Measurements from ENCODE around the gene SOHLH1.

Gene SOHLH1

GRCh38 chr9:135655317-135655716 is 44.0 kb downstream of the SOHLH1 start:
- DNase-seq = no peak

DNA sequence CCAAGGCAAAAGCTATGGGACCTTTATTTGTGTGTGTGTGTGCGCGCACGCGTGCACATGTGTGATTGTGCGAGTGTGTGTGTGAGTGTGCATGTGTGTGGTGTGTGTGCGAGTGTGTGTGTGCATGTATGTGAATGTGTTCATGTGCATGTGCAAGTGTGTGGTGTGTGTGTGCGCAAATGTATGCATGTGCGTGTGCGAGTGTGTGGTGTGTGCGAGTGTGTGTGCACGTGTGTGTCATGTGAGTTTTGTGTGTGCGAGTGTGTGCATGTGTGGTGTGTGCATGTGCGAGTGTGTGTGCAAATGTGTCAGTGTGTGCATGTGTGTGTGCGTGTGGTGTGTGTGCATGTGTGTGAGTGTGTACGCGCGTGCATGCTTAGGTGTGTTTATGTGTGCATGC is 48.9 kb downstream of the SOHLH1 start:
- DNase-seq = no peak

DNA sequence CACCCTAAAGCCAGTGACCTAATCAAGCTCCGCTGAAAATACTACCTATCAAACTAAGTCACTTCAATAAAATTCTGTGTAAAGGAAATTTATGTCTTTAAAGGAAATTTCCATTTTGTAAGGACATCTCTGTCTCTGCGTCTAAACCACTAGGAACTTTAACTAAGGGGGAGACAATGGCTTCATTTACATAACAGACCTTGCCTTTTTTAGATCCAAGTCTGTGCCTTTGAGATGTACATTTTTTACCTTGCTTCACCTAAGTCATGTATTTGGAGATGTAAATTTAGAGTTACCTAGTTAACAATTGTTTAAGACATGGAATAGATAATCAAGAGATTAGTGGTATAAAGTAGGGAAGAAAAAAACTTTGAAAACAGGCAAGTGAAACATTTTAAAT is 49.8 kb downstream of the SOHLH1 start:
- DNase-seq = no peak

DNA sequence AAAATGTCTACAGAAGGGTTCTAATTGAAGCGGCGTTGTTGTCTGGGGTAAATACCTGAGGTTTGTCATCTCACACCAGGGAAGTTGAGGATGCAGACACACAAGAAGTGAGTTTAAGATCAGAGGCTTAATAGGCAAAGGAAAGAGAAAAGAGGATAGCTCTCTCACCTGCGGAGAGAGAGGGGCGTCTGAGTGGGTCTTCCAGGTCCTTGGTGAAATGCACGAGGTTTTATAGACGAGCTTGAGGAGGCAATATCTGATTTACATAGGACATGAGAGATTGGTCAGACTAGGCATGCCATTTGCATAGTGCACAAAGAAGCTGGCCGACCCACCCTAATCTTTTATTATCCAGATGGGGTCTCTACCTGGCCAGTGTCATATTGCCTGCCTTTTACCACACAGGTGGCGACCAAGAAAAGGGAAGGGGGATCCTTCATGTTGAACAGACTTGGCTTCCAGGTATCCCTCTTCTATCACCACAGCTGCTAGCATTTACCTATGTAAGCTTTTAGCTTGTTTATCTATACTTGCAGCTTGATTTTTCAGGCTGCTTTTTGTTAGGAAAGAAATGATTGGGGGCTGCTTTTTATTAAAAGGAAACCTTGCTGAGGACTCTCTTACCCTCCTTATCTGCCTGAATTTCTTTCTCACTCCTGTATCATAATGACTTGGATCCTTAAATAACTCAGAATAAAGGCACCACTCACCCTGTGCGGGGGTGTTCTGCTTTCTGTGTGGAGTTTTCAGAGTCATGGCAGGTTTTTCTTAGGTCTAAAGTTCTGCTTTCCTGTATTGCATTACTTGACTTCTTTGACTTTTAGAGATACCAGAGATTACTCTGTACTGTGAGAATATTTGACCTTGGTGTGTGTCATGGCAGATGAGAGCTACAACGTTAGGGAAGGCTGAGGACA is 50.5 kb downstream of the SOHLH1 start:
- no peak for DNase-seq

- DNase-seq = no peak
Observed at GRCh38 chr9:135647884-135648283, 51.4 kb downstream of the SOHLH1 start.

DNA sequence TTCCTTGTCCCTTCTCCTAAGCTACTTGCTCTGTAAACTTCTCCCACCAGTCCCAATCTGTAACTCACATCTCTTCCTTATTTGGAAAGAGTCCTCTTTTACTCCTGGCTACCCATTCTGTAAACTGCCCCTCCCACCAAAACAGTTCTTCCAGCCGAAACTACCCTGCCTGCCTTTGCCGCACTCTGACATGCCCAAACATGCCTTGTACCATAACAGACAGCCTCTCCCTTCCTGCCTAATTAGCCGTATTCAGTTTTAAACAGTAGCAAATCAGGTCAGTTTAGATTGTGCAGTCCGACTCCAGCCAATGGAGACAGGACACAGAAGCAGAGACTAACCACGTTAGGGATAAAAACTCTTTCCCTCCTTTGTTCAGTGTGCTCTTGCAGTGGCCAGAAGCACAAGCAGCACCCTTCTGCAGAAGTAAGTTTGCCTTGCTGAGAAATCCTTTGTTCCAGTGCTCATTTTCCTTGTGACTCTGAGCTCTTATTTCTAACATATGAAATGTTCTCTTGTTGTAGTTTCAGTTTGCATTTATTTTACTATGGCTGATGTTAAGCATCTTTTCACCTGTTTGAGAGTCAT is 54.6 kb downstream of the SOHLH1 start:
- no peak for DNase-seq

Data from NCI-H446 treated with DMSO at 0.1 percent for 48 hours (cell line).